GM19099 (cell line): ENCODE data around the gene ABL1.

ENCODE experiments used
- POLR2A ChIP-seq: IDR thresholded peaks from 3 replicates; pipeline ENCODE4 v1.6.1; 2011; ENCODE audit warnings: low read depth; ENCODE audit not compliant: insufficient read length; ENCODE audit errors: extremely low read depth

ABL1 gene

GRCh38 chr9:130932255-130933079, 97.4 kb downstream of the ABL1 start:
- TF ChIP-seq POLR2A: no peak

GRCh38 chr9:130933114-130934046, 98.3 kb downstream of the ABL1 start:
- TF ChIP-seq POLR2A: no peak

- no peak for TF ChIP-seq POLR2A
Observed at GRCh38 chr9:130934246-130934645, 99.2 kb downstream of the ABL1 start.

- no peak for TF ChIP-seq POLR2A
Observed at GRCh38 chr9:130934702-130935647, 99.9 kb downstream of the ABL1 start.

- no peak for TF ChIP-seq POLR2A
Observed at GRCh38 chr9:130935648-130936271, 100.7 kb downstream of the ABL1 start.

GRCh38 chr9:130936285-130937117, 101.4 kb downstream of the ABL1 start:
- TF ChIP-seq POLR2A: no peak
